Activated CD4-positive, alpha-beta memory T cell treated with anti-CD3 and anti-CD28 coated beads for 36 hours (primary cell): Measurements from ENCODE around the gene UTP4. TPM values are rescaled to one million over a fixed set of nuclear protein-coding genes. Genes with fewer than 3 reads are reported as not detected.

Experiments
- CTCF ChIA-PET: fragments of 350-600 bp; sonication (Branson Sonifier 250); formaldehyde crosslinking; loops from one replicate; lab custom pipeline; 2021; ENCODE audit warnings: antibody characterized with exemption, inconsistent platforms; lab: Charles Lee
- POLR2A ChIA-PET: fragments of 350-600 bp; sonication (Branson Sonifier 250); formaldehyde crosslinking; loops from one replicate; lab custom pipeline; 2021; ENCODE audit warnings: antibody characterized with exemption; lab: Charles Lee
- DNase-seq: peaks from one replicate; pipeline ENCODE4 v3.0.0-alpha.2; 2020
- H3K27ac Mint-ChIP-seq: one replicate; pipeline ENCODE4 v1.8.0; 2021; ENCODE audit warnings: mixed read lengths
- H3K27me3 Mint-ChIP-seq: one replicate; pipeline ENCODE4 v1.8.0; 2021; ENCODE audit warnings: mixed read lengths
- H3K36me3 Mint-ChIP-seq: one replicate; pipeline ENCODE4 v1.8.0; 2021; ENCODE audit warnings: mixed read lengths
- H3K4me1 Mint-ChIP-seq: one replicate; pipeline ENCODE4 v1.8.0; 2021; ENCODE audit warnings: low read depth, mixed read lengths
- H3K4me3 Mint-ChIP-seq: one replicate; pipeline ENCODE4 v1.8.0; 2021; ENCODE audit warnings: mild to moderate bottlenecking, mixed read lengths
- H3K9me3 Mint-ChIP-seq: one replicate; pipeline ENCODE4 v1.8.0; 2021; ENCODE audit warnings: mixed read lengths
- intact Hi-C: fragments of 100-400 bp; cut with micrococcal nuclease; formaldehyde crosslinking; loops from one replicate; pipeline ENCODE4 v1.15.1; 2023
- total RNA-seq, 2 experiments: library from RNA; stranded (reverse); gene quantifications; one replicate each; pipeline ENCODE4 v1.2.3, GENCODE V29; 2021

Gene UTP4
- total RNA-seq, result 100 to 1,000 TPM; 104 to 106 TPM

- no peaks in the 10 kb centered on the region for H3K9me3 Mint-ChIP-seq
- H3K27ac Mint-ChIP-seq, result peak within 1 kb of the TSS; percentile 91
- intact Hi-C loops, result loop anchor here (2.0 to 5.0 kb wide), 2 partner anchors 286 to 605 kb away; no protein-coding TSS in a partner anchor
- peaks cover 64% of the 10 kb centered on the region for H3K4me1 Mint-ChIP-seq
- POLR2A ChIA-PET, result interaction anchor here (0.6 to 4.3 kb wide), 9 partner anchors 34 to 432 kb away, joined by 3 to 31 read pairs (median 4); partner anchors contain the start of gene SNTB2
- H3K36me3 Mint-ChIP-seq, result peaks cover 27% of the 10 kb centered on the region
- H3K4me3 Mint-ChIP-seq, result peak within 1 kb of the TSS; percentile 97
- peak; percentile 91 for DNase-seq
- CTCF ChIA-PET, result interaction anchor here (0.6 to 4.0 kb wide), 5 partner anchors 9 to 285 kb away, joined by 3 to 22 read pairs (median 3); no protein-coding TSS in a partner anchor
- H3K27me3 Mint-ChIP-seq, result no peaks in the 10 kb centered on the region
Observed at GRCh38 chr16:69132424-69133252, at the start of gene UTP4, which contains the start of gene CHTF8. Gene UTP4, plus strand, starts transcription at chr16:69132649. Its CDS starts 811 bp downstream, at chr16:69133460. Gene CHTF8, minus strand, starts transcription at chr16:69132588. Its CDS starts 11,130 bp downstream, at chr16:69121458.

DNA sequence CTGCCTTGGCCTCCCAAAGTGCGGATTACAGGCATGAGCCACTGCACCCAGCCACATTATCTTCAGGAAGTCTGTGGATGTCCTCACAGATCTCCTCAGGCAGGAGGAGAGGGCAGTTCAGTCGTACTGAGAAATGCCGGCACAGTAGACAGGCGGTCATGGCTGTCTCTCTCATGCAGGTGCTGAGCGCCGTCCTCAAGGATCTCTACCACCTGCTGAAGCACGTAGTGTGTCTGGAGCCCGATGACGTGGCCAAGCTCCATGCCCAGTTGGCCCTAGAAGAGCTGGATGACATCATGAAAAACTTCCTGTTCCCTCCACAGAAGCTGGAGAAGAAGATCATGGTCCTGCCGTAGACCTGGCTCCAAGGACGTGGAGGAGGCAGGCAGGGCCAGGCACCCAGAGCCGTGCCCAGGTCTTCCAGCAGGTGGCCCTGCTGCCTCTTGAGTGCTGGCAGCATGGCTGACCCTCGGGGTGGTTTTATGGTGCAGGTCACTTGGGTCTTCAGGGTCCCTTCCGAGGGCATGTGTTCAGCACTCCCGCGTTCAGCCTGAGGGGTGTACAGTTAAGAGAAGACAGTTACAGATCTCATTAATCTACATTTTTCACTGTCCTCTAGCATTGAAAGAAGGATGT is 49.0 kb upstream of the UTP4 start:
- peaks cover under 1% of the 10 kb centered on the region for H3K4me1 Mint-ChIP-seq
- no peak overlapping the region for H3K27ac Mint-ChIP-seq
- CTCF ChIA-PET, result no interaction called here
- no peak for DNase-seq
- peaks cover 13% of the 10 kb centered on the region for H3K36me3 Mint-ChIP-seq
- intact Hi-C loops, result no loop called here
- no peaks in the 10 kb centered on the region for H3K9me3 Mint-ChIP-seq
- H3K4me3 Mint-ChIP-seq, result no peak overlapping the region
- POLR2A ChIA-PET, result no interaction called here
- H3K27me3 Mint-ChIP-seq, result no peaks in the 10 kb centered on the region

DNA sequence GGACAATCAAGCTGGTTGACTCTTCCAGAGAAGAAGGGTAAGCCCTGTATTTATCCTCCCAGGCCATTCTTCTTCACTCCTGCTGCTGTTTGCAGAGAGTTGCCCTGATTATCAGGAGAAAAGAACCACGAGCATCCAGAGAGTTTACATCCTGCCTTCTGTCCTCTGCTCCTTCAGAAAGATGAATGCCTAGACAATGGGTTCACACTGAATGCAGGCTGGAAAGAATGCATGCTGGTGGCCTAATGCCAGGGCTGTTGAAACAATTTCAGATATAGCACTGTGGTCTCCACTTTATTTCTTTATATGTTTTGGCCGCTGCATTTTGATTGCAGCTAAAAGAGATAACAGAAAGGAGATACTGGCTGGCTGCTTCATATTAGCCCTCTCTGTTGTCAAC is 48.2 kb upstream of the UTP4 start:
- intact Hi-C loops, result no loop called here
- POLR2A ChIA-PET, result no interaction called here
- Mint-ChIP-seq H3K4me3 (no peak overlapping the region), H3K27me3 (no peaks in the 10 kb centered on the region), H3K36me3 (peaks cover 13% of the 10 kb centered on the region), H3K9me3 (no peaks in the 10 kb centered on the region), H3K4me1 (peaks cover 9% of the 10 kb centered on the region), H3K27ac (no peak overlapping the region)
- CTCF ChIA-PET, result no interaction called here
- no peak for DNase-seq

DNA sequence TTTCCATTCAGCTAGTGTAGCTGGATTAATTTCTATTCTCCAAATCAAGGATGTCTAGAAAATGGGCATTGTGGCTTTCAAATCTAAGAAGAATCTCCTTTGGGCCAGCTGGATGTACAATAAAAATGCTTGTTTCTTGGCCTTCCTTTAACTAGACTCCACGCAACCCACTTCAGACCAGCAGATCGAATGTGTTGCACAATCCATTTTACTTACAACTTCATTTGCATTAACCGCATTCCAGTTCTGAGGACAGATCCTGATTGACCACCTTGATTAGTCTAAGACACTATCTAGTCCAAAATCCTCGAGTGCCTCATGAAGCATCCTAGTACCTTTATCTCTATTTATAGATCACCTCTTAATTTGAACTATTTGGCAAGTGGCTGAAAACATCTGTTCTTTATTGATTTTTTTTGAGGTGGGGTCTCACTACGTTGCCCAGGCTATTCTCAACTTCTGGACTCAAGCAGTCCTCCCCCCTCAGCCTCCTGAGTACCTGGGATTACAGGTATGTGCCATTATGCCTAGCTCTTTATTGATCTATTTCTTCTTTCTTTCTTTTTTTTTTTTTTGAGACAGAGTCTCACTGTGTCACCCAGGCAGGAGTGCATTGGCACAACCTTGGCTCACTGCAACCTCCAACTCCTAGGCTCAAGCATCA is 47.3 kb upstream of the UTP4 start:
- H3K9me3 Mint-ChIP-seq, result no peaks in the 10 kb centered on the region
- H3K4me3 Mint-ChIP-seq, result no peak overlapping the region
- ChIA-PET POLR2A (no interaction called here), CTCF (interaction anchor here (0.5 kb wide), 1 partner anchor 124 kb away, joined by 3 read pairs; no protein-coding TSS in a partner anchor)
- DNase-seq, result no peak
- no peaks in the 10 kb centered on the region for H3K27me3 Mint-ChIP-seq
- intact Hi-C loops, result no loop called here
- peaks cover 14% of the 10 kb centered on the region for H3K4me1 Mint-ChIP-seq
- peaks cover 13% of the 10 kb centered on the region for H3K36me3 Mint-ChIP-seq
- no peak overlapping the region for H3K27ac Mint-ChIP-seq

GRCh38 chr16:69087161-69087581 is 45.3 kb upstream of the UTP4 start:
- ChIA-PET CTCF (no interaction called here), POLR2A (no interaction called here)
- Mint-ChIP-seq H3K27me3 (no peaks in the 10 kb centered on the region), H3K4me3 (no peak overlapping the region), H3K4me1 (peaks cover 14% of the 10 kb centered on the region), H3K9me3 (no peaks in the 10 kb centered on the region), H3K36me3 (peaks cover 13% of the 10 kb centered on the region), H3K27ac (no peak overlapping the region)
- no peak for DNase-seq
- intact Hi-C loops, result no loop called here

DNA sequence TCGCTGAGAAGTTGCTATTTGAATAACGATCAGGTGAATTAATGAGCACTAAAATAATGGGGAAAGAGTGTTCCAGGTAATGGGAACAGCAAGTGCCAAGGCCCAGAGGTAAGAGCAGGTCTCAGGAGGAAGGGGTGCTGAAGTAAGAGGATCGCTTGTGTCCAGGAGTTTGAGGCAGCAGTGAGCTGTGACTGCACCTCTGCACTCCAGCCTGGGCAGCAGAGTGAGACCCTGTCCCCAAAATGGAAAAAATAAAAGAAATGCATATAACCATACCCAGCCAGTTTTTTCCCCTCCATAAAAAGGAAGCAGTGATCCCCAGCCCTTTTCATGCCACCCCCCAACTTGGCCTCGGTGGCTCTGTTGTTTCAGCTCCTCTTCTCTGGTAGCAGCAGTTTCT is 43.8 kb upstream of the UTP4 start:
- POLR2A ChIA-PET, result no interaction called here

GRCh38 chr16:69089091-69089910 is 43.1 kb upstream of the UTP4 start:
- CTCF ChIA-PET, result interaction anchor here (0.7 to 1.5 kb wide), 5 partner anchors 14 to 499 kb away, joined by 3 to 4 read pairs (median 3); no protein-coding TSS in a partner anchor
- peaks cover 9% of the 10 kb centered on the region for H3K36me3 Mint-ChIP-seq
- peak; percentile 62 for DNase-seq
- H3K4me1 Mint-ChIP-seq, result peaks cover 14% of the 10 kb centered on the region
- no peak overlapping the region for H3K4me3 Mint-ChIP-seq
- H3K9me3 Mint-ChIP-seq, result no peaks in the 10 kb centered on the region
- H3K27ac Mint-ChIP-seq, result no peak overlapping the region
- POLR2A ChIA-PET, result interaction anchor here (0.6 kb wide), 1 partner anchor 17 kb away, joined by 3 read pairs; no protein-coding TSS in a partner anchor
- no peaks in the 10 kb centered on the region for H3K27me3 Mint-ChIP-seq
- intact Hi-C loops, result no loop called here

More for the DNA sequence above, 43.8 kb upstream of the UTP4 start:
- H3K9me3 Mint-ChIP-seq, result no peaks in the 10 kb centered on the region
- no peak overlapping the region for H3K4me3 Mint-ChIP-seq
- no peak overlapping the region for H3K27ac Mint-ChIP-seq
- H3K4me1 Mint-ChIP-seq, result peaks cover 14% of the 10 kb centered on the region
- intact Hi-C loops, result no loop called here
- CTCF ChIA-PET, result interaction anchor here (1.0 to 1.5 kb wide), 2 partner anchors 78 to 498 kb away, joined by 3 to 4 read pairs; no protein-coding TSS in a partner anchor
- no peaks in the 10 kb centered on the region for H3K27me3 Mint-ChIP-seq
- H3K36me3 Mint-ChIP-seq, result peaks cover 9% of the 10 kb centered on the region
- no peak for DNase-seq

GRCh38 chr16:69093974-69094373 is 38.5 kb upstream of the UTP4 start:
- DNase-seq, result no peak
- Mint-ChIP-seq H3K4me3 (no peak overlapping the region), H3K27ac (no peak overlapping the region), H3K9me3 (no peaks in the 10 kb centered on the region), H3K27me3 (no peaks in the 10 kb centered on the region), H3K36me3 (no peaks in the 10 kb centered on the region), H3K4me1 (peaks cover 8% of the 10 kb centered on the region)
- POLR2A ChIA-PET, result no interaction called here
- CTCF ChIA-PET, result interaction anchor here (1.3 to 1.5 kb wide), 2 partner anchors 11 to 19 kb away, joined by 5 to 6 read pairs; partner anchors contain the start of gene HAS3
- intact Hi-C loops, result no loop called here

DNA sequence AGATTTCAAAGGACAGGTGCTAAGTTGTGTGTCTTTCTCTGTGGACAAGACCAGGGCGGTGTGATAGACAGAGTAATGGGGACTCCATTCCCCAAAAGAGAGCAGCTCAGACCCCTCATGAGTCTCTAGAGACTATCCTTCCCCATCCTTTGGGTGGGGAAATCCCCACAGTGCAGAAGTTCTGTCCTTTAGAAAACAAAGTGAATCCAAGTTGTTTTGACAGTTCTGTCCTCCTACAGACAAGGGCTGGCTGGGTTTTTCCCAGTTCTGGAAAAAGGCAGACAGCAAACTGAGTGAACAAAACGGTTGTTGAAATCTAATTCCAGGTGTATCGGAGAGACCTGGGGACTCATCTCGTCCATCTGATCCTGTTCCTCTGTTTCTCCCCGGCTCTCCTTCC is 37.9 kb upstream of the UTP4 start:
- intact Hi-C loops, result no loop called here
- peaks cover 3% of the 10 kb centered on the region for H3K4me1 Mint-ChIP-seq
- no peak for DNase-seq
- H3K4me3 Mint-ChIP-seq, result no peak overlapping the region
- ChIA-PET POLR2A (no interaction called here), CTCF (interaction anchor here (1.3 to 1.5 kb wide), 2 partner anchors 11 to 19 kb away, joined by 5 to 6 read pairs; partner anchors contain the start of gene HAS3)
- no peaks in the 10 kb centered on the region for H3K9me3 Mint-ChIP-seq
- H3K36me3 Mint-ChIP-seq, result no peaks in the 10 kb centered on the region
- H3K27ac Mint-ChIP-seq, result no peak overlapping the region
- H3K27me3 Mint-ChIP-seq, result no peaks in the 10 kb centered on the region

DNA sequence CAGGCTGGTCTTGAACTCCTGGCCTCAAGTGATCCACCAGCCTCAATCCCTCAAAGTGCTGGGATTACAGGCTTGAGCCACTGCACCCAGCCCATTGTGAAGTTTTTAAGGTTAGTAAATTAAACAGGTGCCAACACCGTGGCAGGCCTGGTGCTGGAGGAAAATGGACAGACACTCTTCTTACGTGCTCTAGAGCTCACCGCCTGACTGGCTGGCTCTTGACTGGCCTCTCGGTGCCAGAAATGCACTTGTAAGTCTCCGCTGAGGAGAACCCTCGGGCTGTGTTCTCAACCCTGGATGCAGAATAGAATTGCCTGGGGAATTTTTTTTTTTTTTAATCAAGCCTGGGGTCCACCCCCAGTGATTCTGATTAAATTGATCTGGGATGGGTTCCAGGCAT is 37.3 kb upstream of the UTP4 start:
- DNase-seq, result no peak
- Mint-ChIP-seq H3K36me3 (no peaks in the 10 kb centered on the region), H3K27me3 (no peaks in the 10 kb centered on the region), H3K4me1 (no peaks in the 10 kb centered on the region), H3K27ac (no peak overlapping the region), H3K4me3 (no peak overlapping the region), H3K9me3 (no peaks in the 10 kb centered on the region)
- ChIA-PET POLR2A (no interaction called here), CTCF (no interaction called here)
- intact Hi-C loops, result no loop called here
